H1 (cell line): ENCODE measurements around the gene ROBO4. TPM values are rescaled to one million over a fixed set of nuclear protein-coding genes. Genes with fewer than 3 reads are reported as not detected.

Source experiments
- CHD2 ChIP-seq: IDR thresholded peaks from 2 replicates; pipeline ENCODE4 v1.6.1; 2012; ENCODE audit warnings: low read length, improper control_type of control experiment
- EZH2 ChIP-seq: fragments of 200-600 bp; sonication (generic); IDR thresholded peaks from 2 replicates; pipeline ENCODE4 v1.7.1; 2012; ENCODE audit warnings: low read depth, mild to moderate bottlenecking, moderate library complexity, low read length, inconsistent platforms; ENCODE audit not compliant: severe bottlenecking
- GABPA ChIP-seq: IDR thresholded peaks from 2 replicates; pipeline ENCODE4 v1.6.1; 2011; ENCODE audit warnings: mild to moderate bottlenecking, low read length, moderate library complexity, borderline replicate concordance; ENCODE audit not compliant: insufficient read depth
- RAD21 ChIP-seq, 2 experiments: IDR thresholded peaks in 1 of 2; conservative IDR thresholded peaks in 1 of 2; 2 replicates each; pipeline ENCODE4 v1.6.1; 2011; ENCODE audit warnings: low read depth in 2 of 2, low read length in 2 of 2, improper control_type of control experiment in 1 of 2, inconsistent platforms in 1 of 2, mild to moderate bottlenecking in 1 of 2, moderate library complexity in 1 of 2
- polyA plus RNA-seq, 7 experiments: library from polyadenylated mRNA; depleted of rRNA in 3 of 7; stranded (reverse) in 5 of 7; unstranded in 2 of 7; fragments of >200 nt in 5 of 7; fragments of 200-250 nt in 2 of 7; gene quantifications; 1 replicate in 5 of 7; 2 replicates in 1 of 7; 4 replicates in 1 of 7; pipeline versions ENCODE4 v1.2.1 to v1.2.3, GENCODE V29; 2011 to 2013; ENCODE audit warnings: missing spikeins in 2 of 7, mixed read lengths in 2 of 7
- total RNA-seq: library from RNA; stranded (reverse); fragmentation: NEBNext Ultra II Directional; extraction: Animal tissue kit (Norgen Biotek cat#: 25700); gene quantifications from 2 replicates; pipeline ENCODE4 v1.2.1, GENCODE V29; 2021
- TF ChIP-seq, protein P1 (sequence below): fragments of 300-600 bp; sonication (generic); IDR thresholded peaks from 2 replicates; pipeline ENCODE4 v1.7.1; 2012; ENCODE audit warnings: low read length, moderate library complexity, mild to moderate bottlenecking, inconsistent platforms; ENCODE audit not compliant: insufficient replicate concordance

ROBO4 gene
- total and polyA plus RNA-seq, 2 of the 8 experiments (the other 6 are each of a cell fraction or from before 2014, with no cell fraction given) = 0.03 TPM; not detected in 1

DNA sequence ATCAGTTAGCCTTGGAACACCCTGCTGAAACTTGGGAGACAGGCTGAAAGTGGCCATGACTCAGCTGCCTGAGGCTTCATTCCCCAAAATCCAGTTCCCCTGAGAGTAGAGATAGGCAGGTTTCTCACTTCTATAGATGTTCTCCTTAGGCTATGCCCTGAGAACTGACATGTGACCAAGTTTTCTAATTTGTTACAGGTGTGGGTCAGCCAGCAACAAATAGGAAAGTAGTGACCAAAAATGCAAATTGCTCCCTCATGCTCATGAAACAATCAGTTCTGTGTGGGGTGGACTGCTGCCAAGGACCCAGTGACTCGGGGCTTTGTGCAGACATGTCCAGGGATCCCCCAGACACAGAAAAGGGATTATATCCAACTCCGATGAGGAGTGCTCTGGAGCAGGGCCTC lies 49.1 kb upstream of the ROBO4 start (continued):
- TF ChIP-seq, protein P1, sequence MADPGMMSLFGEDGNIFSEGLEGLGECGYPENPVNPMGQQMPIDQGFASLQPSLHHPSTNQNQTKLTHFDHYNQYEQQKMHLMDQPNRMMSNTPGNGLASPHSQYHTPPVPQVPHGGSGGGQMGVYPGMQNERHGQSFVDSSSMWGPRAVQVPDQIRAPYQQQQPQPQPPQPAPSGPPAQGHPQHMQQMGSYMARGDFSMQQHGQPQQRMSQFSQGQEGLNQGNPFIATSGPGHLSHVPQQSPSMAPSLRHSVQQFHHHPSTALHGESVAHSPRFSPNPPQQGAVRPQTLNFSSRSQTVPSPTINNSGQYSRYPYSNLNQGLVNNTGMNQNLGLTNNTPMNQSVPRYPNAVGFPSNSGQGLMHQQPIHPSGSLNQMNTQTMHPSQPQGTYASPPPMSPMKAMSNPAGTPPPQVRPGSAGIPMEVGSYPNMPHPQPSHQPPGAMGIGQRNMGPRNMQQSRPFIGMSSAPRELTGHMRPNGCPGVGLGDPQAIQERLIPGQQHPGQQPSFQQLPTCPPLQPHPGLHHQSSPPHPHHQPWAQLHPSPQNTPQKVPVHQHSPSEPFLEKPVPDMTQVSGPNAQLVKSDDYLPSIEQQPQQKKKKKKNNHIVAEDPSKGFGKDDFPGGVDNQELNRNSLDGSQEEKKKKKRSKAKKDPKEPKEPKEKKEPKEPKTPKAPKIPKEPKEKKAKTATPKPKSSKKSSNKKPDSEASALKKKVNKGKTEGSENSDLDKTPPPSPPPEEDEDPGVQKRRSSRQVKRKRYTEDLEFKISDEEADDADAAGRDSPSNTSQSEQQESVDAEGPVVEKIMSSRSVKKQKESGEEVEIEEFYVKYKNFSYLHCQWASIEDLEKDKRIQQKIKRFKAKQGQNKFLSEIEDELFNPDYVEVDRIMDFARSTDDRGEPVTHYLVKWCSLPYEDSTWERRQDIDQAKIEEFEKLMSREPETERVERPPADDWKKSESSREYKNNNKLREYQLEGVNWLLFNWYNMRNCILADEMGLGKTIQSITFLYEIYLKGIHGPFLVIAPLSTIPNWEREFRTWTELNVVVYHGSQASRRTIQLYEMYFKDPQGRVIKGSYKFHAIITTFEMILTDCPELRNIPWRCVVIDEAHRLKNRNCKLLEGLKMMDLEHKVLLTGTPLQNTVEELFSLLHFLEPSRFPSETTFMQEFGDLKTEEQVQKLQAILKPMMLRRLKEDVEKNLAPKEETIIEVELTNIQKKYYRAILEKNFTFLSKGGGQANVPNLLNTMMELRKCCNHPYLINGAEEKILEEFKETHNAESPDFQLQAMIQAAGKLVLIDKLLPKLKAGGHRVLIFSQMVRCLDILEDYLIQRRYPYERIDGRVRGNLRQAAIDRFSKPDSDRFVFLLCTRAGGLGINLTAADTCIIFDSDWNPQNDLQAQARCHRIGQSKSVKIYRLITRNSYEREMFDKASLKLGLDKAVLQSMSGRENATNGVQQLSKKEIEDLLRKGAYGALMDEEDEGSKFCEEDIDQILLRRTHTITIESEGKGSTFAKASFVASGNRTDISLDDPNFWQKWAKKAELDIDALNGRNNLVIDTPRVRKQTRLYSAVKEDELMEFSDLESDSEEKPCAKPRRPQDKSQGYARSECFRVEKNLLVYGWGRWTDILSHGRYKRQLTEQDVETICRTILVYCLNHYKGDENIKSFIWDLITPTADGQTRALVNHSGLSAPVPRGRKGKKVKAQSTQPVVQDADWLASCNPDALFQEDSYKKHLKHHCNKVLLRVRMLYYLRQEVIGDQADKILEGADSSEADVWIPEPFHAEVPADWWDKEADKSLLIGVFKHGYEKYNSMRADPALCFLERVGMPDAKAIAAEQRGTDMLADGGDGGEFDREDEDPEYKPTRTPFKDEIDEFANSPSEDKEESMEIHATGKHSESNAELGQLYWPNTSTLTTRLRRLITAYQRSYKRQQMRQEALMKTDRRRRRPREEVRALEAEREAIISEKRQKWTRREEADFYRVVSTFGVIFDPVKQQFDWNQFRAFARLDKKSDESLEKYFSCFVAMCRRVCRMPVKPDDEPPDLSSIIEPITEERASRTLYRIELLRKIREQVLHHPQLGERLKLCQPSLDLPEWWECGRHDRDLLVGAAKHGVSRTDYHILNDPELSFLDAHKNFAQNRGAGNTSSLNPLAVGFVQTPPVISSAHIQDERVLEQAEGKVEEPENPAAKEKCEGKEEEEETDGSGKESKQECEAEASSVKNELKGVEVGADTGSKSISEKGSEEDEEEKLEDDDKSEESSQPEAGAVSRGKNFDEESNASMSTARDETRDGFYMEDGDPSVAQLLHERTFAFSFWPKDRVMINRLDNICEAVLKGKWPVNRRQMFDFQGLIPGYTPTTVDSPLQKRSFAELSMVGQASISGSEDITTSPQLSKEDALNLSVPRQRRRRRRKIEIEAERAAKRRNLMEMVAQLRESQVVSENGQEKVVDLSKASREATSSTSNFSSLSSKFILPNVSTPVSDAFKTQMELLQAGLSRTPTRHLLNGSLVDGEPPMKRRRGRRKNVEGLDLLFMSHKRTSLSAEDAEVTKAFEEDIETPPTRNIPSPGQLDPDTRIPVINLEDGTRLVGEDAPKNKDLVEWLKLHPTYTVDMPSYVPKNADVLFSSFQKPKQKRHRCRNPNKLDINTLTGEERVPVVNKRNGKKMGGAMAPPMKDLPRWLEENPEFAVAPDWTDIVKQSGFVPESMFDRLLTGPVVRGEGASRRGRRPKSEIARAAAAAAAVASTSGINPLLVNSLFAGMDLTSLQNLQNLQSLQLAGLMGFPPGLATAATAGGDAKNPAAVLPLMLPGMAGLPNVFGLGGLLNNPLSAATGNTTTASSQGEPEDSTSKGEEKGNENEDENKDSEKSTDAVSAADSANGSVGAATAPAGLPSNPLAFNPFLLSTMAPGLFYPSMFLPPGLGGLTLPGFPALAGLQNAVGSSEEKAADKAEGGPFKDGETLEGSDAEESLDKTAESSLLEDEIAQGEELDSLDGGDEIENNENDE = no peak
- TF ChIP-seq GABPA (no peak), EZH2 (no peak), CHD2 (no peak), RAD21 (IDR thresholded peaks at IDR 0.05 in 1 of 2, conservative IDR thresholded peaks at IDR 0.05 in 1 of 2; ENCODE audit: low read depth in 2 of 2, low read length in 2 of 2) (no peak)
